Aorta (tissue), 5 donors: Measurements from ENCODE around the gene DNAJC17. TPM values are rescaled to one million over a fixed set of nuclear protein-coding genes. Genes with fewer than 3 reads are reported as not detected.

Experiments used
- ATAC-seq: fragments of 200-7000 bp; cut with Tn5 transposase; one replicate; pipeline ENCODE4 v1.9.1; 2022; ENCODE audit warnings: moderate library complexity; ENCODE audit not compliant: low FRiP score
- DNase-seq, 2 donors: peaks; one replicate each; pipeline ENCODE4 v3.0.0-alpha.2; 2020
- H3K27ac ChIP-seq, 2 donors: one replicate each; pipeline ENCODE4 v1.5.1; 2013; ENCODE audit warnings: low read length in 2 of 2, mild to moderate bottlenecking in 2 of 2, moderate library complexity in 2 of 2, control low read depth in 1 of 2, inconsistent platforms in 1 of 2, low read depth in 1 of 2
- H3K27me3 ChIP-seq, 2 donors: one replicate each; pipeline ENCODE4 v1.6.1; 2013; ENCODE audit warnings: control low read depth in 1 of 2, low read length in 1 of 2, mild to moderate bottlenecking in 1 of 2, moderate library complexity in 1 of 2; ENCODE audit not compliant: insufficient read depth in 2 of 2, control insufficient read depth in 1 of 2
- H3K36me3 ChIP-seq, 2 donors: one replicate each; pipeline ENCODE4 v1.6.1; 2013; ENCODE audit warnings: control low read depth in 1 of 2, low read length in 1 of 2, mild to moderate bottlenecking in 1 of 2; ENCODE audit not compliant: insufficient read depth in 2 of 2, control insufficient read depth in 1 of 2
- H3K4me1 ChIP-seq, 2 donors: one replicate each; pipeline ENCODE4 v1.6.1; 2013; ENCODE audit warnings: low read length in 2 of 2, control low read depth in 1 of 2, mild to moderate bottlenecking in 1 of 2, moderate library complexity in 1 of 2; ENCODE audit not compliant: insufficient read depth in 2 of 2, control insufficient read depth in 1 of 2
- H3K4me3 ChIP-seq, 2 donors: one replicate each; pipeline ENCODE4 v1.5.1; 2013; ENCODE audit warnings: low read length in 2 of 2, control low read depth in 1 of 2, mild to moderate bottlenecking in 1 of 2
- H3K9me3 ChIP-seq: one replicate; pipeline ENCODE4 v1.6.1; 2013; ENCODE audit warnings: mild to moderate bottlenecking, low read length; ENCODE audit not compliant: control insufficient read depth
- WGBS, 2 donors: extraction: QIAGEN DNeasy Blood & Tissue Kit; methylation state at CpG; one replicate each; pipeline ENCODE4 v1.1.7; 2013; 5-methylcytosine and 5-hydroxymethylcytosine counted together
- intact Hi-C, 2 donors: fragments of 100-400 bp; cut with DNase I; formaldehyde crosslinking; loops; one replicate each; pipeline versions ENCODE4 v1.14.2 to v1.15.0; 2022
- polyA plus RNA-seq, 2 donors: library from polyadenylated mRNA; stranded (reverse); fragments of 200-250 nt; gene quantifications; one replicate each; pipeline ENCODE4 v1.2.3, GENCODE V29; 2013
- total RNA-seq, 2 donors: library from RNA; stranded (reverse); fragmentation: NEBNext Ultra II Directional; extraction: Animal tissue kit (Norgen Biotek cat#: 25700); gene quantifications; one replicate each; pipeline ENCODE4 v1.2.1, GENCODE V29; 2021
- donor health status: healthy with polysubstance abuse.
- donor health status: Bipolar disorder and iron deficiency.
- donor health status: DM: no; HTN: no; CAD: no.
- donor health status: DM: no; HTN: no; CAD: no.
- donor health status: DM: yes; HTN: yes; CAD: no.

The DNAJC17 gene
- total and polyA plus RNA-seq, 4 donors: 20.5 to 75.9 (median 32.0) TPM

DNA sequence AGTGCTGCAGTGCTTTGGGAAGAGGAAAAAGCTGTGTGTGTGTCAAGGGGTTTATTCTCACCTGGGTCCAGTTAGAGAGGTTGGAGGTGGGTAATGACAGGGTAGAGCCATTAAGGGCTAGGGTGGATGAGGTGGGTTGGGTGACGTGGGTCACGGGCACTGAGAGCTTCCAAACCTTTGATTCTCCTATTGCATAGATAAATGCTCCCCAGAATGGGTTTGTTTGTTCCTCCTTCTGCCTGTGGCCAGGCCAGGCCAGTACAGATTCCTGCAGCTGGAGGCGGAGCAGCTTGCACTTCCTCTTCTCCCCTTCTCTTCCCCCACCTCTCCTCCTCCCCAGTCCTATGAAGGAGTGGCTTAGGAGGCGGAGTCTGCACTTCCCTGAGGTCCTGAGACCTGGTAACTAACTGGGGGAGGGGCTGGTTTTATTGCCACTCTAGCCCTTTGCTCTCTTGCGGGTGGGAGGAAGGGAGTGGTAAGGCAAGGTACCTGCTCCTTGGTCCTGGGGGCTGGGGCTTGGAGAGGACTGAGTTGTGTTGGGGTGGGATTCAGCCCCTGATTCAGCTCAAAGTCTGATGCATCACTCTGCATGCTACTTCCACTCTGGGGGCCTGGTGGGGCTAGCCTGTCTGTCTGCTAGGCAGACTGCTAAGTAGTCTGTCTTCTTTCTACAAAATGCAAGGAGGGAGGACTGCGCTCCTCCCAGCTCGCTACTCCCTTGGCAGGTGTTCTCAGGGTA is 40.1 kb upstream of the DNAJC17 start:
- Histone ChIP-seq H3K36me3 (no peaks in the 10 kb centered on the region), H3K4me3 (no peak overlapping the region), H3K27me3 (no peaks in the 10 kb centered on the region), H3K27ac (no peak overlapping the region), H3K9me3 (no peaks in the 10 kb centered on the region), H3K4me1 (no peaks in the 10 kb centered on the region)
- intact Hi-C loops: no loop called here
- WGBS, 2 donors: 85 to 86% methylated on average over 7 of the region's 7 CpGs
- DNase-seq: peak; percentile 67 to 85
- ATAC-seq: peak; percentile 57

DNA sequence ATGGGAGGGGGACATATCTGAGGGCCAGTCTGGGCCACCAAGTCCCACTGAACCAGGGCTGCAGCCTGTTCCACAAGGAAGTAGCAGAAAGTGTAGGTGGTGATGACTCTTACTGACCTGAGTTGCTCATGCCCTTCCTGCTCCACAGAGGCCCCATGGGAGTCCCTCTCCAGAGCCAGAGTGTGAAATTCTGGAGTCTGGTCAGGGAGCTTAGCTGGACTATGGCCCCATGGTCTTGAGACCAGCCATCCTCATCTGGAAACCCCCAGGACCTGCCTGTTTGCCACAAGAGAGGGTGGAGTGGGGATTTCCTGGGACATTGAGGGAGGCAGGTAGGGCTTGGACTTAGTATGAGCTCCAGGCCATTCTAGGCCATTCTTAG is 39.6 kb upstream of the DNAJC17 start:
- no peaks in the 10 kb centered on the region for H3K4me1 ChIP-seq
- H3K9me3 ChIP-seq: no peaks in the 10 kb centered on the region
- H3K4me3 ChIP-seq: no peak overlapping the region
- H3K27ac ChIP-seq: no peak overlapping the region
- ATAC-seq (no peak), DNase-seq (peak; percentile 29 to 30)
- H3K36me3 ChIP-seq: no peaks in the 10 kb centered on the region
- intact Hi-C loops: no loop called here
- H3K27me3 ChIP-seq: no peaks in the 10 kb centered on the region

DNA sequence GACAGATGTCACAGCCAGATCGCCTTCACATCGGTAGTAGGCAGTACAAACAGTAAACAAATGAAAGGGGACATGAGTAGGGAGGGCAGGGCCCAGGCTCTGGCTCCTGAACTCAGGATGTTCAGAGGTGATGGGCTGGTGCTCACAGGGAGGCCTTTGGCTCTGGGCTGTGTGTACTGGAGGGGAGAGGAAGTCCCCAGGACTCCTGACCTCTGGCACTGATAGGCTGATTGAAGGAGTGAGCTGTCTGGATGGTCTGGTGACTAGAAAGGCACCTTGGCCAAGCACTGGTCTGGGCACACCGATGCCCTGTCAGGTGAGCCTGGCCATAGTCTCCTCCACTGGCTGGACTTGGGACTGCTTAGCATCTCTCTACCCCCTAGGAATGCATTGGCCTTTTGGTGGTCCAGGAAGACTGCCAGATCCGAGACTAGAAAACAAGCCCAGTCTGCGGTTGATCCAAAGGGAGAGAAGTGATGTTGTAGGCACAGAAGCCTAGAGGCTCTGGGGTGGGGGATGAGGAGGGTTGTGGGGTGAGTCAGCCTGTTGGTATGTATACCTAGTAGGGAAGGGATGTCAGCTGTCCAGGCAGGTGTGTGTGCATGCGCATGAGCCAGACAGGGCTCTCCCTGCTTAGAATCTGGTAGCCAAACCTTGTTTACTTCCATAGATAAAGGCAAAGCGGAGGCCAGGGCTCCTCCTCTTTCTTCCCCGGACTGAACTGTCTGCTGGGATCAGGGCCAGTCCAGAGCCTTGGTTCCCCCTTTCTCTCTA is 38.4 kb upstream of the DNAJC17 start:
- Histone ChIP-seq H3K9me3 (no peaks in the 10 kb centered on the region), H3K4me1 (no peaks in the 10 kb centered on the region), H3K36me3 (no peaks in the 10 kb centered on the region), H3K27ac (no peak overlapping the region), H3K4me3 (no peak overlapping the region), H3K27me3 (no peaks in the 10 kb centered on the region)
- ATAC-seq (no peak), DNase-seq (peak; percentile 34)
- intact Hi-C loops: no loop called here
- 87 to 93% methylated on average over 8 of the region's 8 CpGs for WGBS, 2 donors

DNA sequence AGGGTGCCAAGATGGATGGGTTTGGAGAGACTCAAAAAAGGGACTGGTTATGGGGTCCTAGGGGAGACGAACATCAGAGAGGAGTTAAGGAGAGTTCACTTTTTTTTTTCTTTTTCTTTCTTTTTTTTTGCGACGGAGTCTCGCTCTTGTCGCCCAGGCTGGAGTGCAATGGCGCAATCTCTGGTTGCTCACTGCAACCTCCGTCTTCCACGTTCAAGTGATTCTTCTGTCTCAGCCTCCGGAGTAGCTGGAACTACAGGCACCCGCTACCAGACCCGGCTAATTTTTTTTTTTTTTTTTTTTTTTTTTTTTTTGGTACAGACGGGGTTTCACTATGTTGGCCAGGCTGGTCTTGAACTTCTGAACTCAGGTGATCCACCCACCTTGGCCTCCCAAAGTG is 37.8 kb upstream of the DNAJC17 start:
- H3K9me3 ChIP-seq: no peaks in the 10 kb centered on the region
- no peaks in the 10 kb centered on the region for H3K4me1 ChIP-seq
- H3K36me3 ChIP-seq: no peaks in the 10 kb centered on the region
- no peaks in the 10 kb centered on the region for H3K27me3 ChIP-seq
- intact Hi-C loops: no loop called here
- DNase-seq (no peak), ATAC-seq (no peak)
- 45 to 61% methylated on average over 10 to 12 of the region's 12 CpGs for WGBS, 2 donors
- H3K27ac ChIP-seq: no peak overlapping the region
- H3K4me3 ChIP-seq: no peak overlapping the region

DNA sequence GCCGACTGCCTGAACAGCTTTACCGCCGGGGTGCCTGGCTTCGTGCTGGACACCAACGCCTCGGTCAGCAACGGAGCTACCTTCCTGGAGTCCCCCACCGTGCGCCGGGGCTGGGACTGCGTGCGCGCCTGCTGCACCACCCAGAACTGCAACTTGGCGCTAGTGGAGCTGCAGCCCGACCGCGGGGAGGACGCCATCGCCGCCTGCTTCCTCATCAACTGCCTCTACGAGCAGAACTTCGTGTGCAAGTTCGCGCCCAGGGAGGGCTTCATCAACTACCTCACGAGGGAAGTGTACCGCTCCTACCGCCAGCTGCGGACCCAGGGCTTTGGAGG is 37.4 kb upstream of the DNAJC17 start:
- Histone ChIP-seq H3K36me3 (no peaks in the 10 kb centered on the region), H3K4me3 (peak overlapping the region in 1 of 2 donors; percentile 2), H3K9me3 (no peaks in the 10 kb centered on the region), H3K27me3 (no peaks in the 10 kb centered on the region), H3K4me1 (no peaks in the 10 kb centered on the region), H3K27ac (no peak overlapping the region)
- 1 to 3% methylated on average over 28 of the region's 28 CpGs for WGBS, 2 donors
- DNase-seq: peak; percentile 53 to 81
- no peak for ATAC-seq
- intact Hi-C loops: no loop called here

DNA sequence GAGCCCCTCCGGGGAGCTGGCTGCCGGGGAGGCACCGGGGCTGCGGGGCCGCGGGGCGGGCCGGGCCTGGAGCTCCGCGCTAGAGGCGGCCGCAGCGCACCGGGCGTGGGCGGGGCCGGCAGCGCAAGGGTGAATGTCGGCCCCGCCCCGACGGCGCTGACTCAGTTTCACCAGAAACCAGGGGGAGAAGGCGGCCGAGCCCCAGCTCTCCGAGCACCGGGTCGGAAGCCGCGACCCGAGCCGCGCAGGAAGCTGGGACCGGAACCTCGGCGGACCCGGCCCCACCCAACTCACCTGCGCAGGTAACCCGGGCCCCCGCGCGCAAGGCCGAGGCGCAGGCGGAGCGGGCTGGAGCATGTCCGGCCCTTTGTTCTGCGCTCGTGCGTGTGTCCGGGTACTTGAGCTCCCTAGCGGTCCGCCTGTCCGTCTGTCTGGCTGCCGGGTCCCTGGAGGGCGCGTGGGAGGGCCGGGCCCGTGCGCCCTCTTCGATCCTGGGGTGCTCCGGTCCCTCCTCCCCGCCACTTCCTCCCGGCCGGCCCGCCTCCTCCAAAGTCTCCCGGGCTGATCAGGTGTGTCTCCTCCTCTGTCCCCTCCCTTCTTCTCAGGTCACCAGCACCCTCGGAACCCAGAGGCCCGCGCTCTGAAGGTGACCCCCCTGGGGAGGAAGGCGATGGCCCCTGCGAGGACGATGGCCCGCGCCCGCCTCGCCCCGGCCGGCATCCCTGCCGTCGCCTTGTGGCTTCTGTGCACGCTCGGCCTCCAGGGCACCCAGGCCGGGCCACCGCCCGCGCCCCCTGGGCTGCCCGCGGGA is 36.8 kb upstream of the DNAJC17 start, which contains the start of gene SPINT1:
Gene SPINT1 (plus strand): TSS at position 164 of the 811 bp plus-strand sequence. CDS start 507 bp downstream, at position 671.
- Histone ChIP-seq H3K27me3 (no peaks in the 10 kb centered on the region), H3K9me3 (no peaks in the 10 kb centered on the region), H3K4me3 (peak within 1 kb of the TSS in 1 of 2 donors; percentile 2), H3K4me1 (no peaks in the 10 kb centered on the region), H3K36me3 (no peaks in the 10 kb centered on the region), H3K27ac (no peak within 1 kb of the TSS)
- DNase-seq: peak; percentile 47 to 79
- intact Hi-C loops: no loop called here
- ATAC-seq: no peak
- WGBS, 2 donors: 1 to 2% methylated on average over 57 to 89 of the region's 89 CpGs

DNA sequence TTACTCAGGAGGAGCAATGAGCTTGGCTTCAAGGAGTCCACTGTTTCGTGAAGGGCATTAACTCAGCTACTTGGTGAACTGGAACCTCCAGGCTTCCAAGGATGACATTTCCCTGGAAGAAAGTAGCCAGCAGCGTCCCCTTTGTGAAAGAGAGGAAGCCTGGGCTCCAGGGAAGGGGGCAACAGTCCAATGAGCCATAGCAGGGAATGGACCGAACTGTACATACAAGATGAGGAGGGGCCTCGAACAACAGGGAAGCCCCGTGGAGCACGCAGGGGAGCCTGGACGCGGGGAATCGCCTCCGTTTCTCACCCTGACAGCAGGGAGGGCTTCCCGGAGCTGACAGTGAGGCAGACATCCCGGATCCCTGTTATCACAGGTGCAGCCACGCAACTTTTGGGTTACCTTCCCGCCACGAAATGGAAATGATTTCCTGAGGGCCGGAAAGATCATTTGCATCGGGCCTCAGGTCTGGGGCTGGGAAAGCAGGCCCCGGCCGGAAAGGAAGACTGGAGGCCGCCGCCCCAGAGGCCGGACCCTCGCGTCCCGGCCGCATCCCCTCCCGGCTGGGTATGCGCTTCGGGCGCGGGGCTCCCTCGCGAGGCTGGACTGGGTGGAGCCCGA is 36.1 kb upstream of the DNAJC17 start:
- Histone ChIP-seq H3K27ac (no peak overlapping the region), H3K27me3 (no peaks in the 10 kb centered on the region), H3K4me3 (peak overlapping the region in 1 of 2 donors; percentile 2), H3K9me3 (no peaks in the 10 kb centered on the region), H3K36me3 (no peaks in the 10 kb centered on the region), H3K4me1 (no peaks in the 10 kb centered on the region)
- intact Hi-C loops: no loop called here
- WGBS, 2 donors: 25 to 29% methylated on average over 23 to 34 of the region's 34 CpGs
- DNase-seq (peak; percentile 7 to 59), ATAC-seq (no peak)

DNA sequence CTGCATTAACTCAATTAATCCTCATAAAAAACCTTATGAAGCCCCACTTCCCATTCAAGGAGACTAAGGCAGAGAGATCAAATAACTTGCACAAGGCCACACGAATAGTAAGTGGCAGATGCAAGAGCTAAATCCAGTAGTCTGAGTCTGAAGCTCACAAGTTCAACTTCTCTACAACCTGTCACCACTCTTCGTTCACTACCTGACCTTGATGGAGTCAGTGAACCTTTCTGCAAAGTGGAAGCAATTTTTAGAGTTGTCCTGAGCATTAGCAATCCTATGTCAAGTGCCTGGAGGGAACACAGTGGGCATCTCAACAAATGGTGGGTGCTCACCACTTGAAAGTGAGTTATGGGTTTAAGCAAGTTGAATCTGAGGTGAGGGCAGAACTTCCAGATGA is 34.5 kb upstream of the DNAJC17 start:
- H3K27ac ChIP-seq: no peak overlapping the region
- ATAC-seq (no peak), DNase-seq (no peak)
- intact Hi-C loops: no loop called here
- H3K27me3 ChIP-seq: no peaks in the 10 kb centered on the region
- H3K4me1 ChIP-seq: no peaks in the 10 kb centered on the region
- no peaks in the 10 kb centered on the region for H3K9me3 ChIP-seq
- no peaks in the 10 kb centered on the region for H3K36me3 ChIP-seq
- WGBS, 2 donors: 84 to 89% methylated on average over 2 of the region's 2 CpGs
- no peak overlapping the region for H3K4me3 ChIP-seq
